GM12872 (cell line): ENCODE data around the gene ASNSD1.

Experiments used
- TF ChIP-seq, protein P1 (sequence below): IDR thresholded peaks from 3 replicates; pipeline ENCODE4 v1.5.1; 2011; ENCODE audit warnings: low read depth, mild to moderate bottlenecking, low read length, moderate library complexity; ENCODE audit not compliant: insufficient read depth

Gene ASNSD1

DNA sequence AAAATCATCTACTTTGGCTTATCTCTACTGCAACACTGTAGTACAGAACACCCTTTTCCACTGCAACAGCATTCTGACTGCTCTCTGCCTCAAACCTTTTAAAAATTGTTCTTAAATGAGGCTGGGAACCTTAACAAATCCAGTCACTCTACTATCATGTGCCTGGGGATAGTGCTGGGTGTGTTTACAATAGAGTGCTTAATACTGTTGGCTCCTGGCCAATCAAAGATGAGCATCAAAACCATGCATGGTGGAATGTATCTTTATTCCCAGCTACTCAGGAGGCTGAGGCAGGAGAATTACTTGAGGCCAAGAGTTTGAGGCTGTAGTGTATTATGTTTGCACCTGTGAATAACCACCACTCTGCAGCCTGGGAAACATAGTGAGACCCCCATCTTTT lies 20.6 kb downstream of the ASNSD1 start:
- TF ChIP-seq, protein P1, sequence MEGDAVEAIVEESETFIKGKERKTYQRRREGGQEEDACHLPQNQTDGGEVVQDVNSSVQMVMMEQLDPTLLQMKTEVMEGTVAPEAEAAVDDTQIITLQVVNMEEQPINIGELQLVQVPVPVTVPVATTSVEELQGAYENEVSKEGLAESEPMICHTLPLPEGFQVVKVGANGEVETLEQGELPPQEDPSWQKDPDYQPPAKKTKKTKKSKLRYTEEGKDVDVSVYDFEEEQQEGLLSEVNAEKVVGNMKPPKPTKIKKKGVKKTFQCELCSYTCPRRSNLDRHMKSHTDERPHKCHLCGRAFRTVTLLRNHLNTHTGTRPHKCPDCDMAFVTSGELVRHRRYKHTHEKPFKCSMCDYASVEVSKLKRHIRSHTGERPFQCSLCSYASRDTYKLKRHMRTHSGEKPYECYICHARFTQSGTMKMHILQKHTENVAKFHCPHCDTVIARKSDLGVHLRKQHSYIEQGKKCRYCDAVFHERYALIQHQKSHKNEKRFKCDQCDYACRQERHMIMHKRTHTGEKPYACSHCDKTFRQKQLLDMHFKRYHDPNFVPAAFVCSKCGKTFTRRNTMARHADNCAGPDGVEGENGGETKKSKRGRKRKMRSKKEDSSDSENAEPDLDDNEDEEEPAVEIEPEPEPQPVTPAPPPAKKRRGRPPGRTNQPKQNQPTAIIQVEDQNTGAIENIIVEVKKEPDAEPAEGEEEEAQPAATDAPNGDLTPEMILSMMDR: no peak

GRCh38 chr2:189683348-189683747 lies 22.1 kb downstream of the ASNSD1 start:
- TF ChIP-seq, protein P1: no peak

DNA sequence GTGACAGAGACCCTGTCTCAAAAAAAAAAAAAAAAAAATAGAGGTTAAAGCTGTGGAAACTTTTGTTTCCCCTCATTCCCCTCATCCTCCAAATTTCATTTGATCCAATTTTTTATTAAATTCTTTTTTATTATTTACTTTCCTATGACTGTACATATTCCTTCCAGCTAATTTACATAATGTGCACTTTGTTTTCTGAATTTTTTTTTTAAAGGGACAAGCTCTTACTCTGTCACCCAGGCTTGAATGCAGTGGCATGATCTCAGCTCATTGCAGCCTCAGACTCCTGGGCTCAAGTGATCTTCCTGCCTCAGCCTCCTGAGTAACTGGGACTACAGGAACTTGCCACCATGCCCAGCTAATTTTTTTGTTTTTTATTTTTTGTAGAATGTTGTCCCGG lies 23.6 kb downstream of the ASNSD1 start:
- TF ChIP-seq, protein P1: no peak

- TF ChIP-seq, protein P1: no peak
Measured at GRCh38 chr2:189685540-189686229, 24.4 kb downstream of the ASNSD1 start.

DNA sequence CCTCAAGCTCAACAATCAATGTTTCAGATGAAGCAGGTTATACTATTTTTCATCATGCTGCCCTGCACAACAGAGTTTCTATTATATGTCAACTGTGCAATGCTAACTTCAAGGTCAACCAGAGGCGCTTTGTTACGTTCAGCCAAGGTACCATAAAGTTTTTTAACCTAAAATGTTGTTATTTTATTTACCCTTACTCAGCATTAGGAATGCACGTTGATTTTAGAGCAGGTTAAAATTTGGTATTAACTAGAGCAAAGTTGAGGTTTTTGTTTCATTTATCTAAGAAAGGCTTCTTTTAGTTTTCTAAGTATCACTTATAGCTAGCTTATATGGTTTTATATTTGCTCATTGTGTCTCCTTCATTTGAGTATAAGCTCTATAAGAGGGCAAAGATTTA lies 35.0 kb downstream of the ASNSD1 start:
- TF ChIP-seq, protein P1: no peak

- TF ChIP-seq, protein P1: peak; percentile 47; the same call in 2 of the 3 replicates
Measured at GRCh38 chr2:189698020-189698887, 37.0 kb downstream of the ASNSD1 start.

DNA sequence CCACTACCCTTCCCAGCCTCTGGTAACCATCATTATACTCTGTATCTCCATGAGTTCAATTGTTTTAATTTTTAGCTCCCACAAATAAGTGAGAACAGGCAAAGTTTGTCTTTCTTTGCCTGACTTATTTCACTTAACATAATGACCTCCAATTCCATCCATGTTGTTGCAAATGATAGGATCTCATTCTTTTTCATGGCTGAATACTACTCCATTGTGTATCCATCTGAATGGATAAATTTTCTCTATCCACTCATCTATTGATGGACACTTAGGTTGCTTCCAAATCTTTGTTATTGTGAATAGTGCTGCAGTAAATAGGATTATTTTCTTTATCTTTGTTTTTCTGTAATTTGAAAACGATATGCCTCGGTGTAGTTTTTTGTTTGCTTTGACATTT lies 39.4 kb downstream of the ASNSD1 start:
- TF ChIP-seq, protein P1: no peak
